T47D (cell line): Measurements from ENCODE around the gene KIAA1671.
A peak's percentile ranks its signal among the peaks of the same experiment; 100 is the strongest.

Source experiments
- DNase-seq, 2 experiments: peaks; one replicate each; pipeline versions ENCODE4 v3.0.0 to v3.0.0-alpha.2; 2011 to 2012; ENCODE audit warnings: low read depth in 1 of 2, low spot score in 1 of 2
- JUND ChIP-seq: IDR thresholded peaks from 2 replicates; pipeline ENCODE4 v1.6.1; 2012; ENCODE audit warnings: low read depth
- in situ Hi-C: cut with HindIII; loops from 2 replicates; pipeline ENCODE4 v1.10.0; 2016; ENCODE audit warnings: low sequenced_read_pairs, low pct_unique_long_range_greater_than_20kb

KIAA1671 gene

DNA sequence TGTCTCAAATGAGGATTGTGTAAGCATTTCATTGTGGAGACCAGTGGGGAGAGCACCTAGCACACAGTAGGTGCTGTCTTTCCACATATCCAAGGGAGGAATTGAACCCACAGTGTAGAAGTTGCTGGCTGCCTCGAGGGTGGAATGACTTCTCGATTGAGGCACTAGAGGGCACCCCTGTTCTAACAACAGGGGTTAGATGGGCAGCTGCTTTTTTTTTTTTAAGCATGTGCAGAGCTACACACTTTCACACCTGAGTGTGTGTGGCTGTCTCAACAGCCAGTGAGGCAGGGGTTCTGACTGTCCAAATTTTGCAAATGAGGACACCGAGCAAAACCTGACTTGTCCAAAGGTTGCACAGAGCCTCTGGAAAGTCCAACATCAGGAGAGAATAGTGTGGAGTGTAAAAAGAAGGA lies 128.9 kb downstream of the KIAA1671 start:
- in situ Hi-C loops: no loop called here
- peak; percentile 26 to 55 for DNase-seq
- TF ChIP-seq JUND: no peak

DNA sequence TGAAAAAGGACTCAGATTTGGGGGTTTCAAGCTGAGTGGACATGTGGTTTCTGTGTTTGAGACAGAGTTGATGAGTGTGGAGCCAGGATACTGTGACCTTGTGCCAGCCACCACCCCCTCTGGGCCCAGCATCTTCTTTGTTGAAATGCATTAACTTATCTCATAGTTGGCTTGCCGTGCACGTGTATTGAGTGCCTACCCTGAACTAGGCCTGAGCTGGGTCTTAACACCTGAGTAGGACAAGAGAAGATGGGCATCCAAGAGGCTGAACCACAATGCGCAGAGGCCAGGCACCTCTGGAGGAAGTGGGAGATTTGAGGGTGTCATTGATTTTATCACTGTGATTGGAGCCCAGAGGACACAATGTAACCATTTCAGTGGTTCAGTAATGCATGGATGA lies 129.6 kb downstream of the KIAA1671 start:
- in situ Hi-C loops: no loop called here
- TF ChIP-seq JUND: no peak
- no peak for DNase-seq

DNA sequence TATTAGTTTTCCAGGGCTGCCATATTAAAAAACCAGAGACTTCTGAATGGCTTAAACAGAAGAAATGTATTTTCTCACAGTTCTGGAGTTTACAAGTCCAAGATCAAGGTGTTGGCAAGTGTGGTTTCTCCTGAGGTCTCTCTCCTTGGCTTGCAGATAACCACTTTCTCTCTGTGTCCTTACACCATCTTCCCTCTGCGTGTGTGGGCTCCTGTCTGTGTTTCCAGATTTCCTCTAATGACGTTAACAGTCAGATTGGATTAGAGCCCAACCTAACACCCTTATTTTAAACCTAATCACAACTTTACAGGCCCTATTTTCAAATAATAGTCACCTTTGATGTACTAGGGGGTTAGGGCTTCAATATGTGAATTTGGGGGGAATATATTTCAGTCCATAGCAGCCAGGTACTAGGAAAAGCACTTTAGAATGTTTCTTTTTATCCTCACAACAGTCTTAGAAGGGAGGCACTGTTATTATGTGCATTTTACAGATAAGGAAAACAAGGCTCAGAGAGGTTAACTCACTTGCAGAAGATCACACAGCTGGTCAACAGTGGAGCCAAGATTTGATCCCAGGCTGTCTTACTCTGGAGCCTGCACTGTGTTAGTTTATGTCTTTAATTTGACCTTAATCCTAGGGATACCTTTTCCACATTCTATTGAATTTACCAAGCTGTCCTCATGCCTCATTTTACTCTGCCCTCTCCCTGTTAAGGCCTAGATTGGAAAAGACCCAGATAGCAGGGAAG lies 130.7 kb downstream of the KIAA1671 start:
- no peak for TF ChIP-seq JUND
- in situ Hi-C loops: no loop called here
- DNase-seq: no peak

DNA sequence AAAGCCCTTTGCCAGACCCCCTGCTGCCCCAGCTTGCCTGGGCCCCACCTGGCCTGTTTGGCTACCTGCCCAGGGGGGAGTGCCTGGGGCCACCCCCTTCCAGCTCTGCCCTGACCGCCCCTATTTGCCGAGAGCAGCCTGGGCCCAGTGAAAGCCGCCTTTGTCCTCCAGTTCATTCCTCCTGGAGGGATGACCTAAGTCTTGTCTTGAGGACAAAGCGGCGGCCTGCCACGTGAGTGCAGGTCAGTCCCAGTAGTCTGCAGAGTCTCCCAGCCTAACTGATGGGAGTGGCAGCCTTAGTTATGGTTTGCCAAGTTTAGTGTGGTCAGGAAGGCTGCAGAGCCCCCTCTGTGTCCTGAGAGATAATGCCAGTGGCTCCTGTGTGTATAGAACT lies 131.3 kb downstream of the KIAA1671 start:
- no peak for DNase-seq
- in situ Hi-C loops: no loop called here
- no peak for TF ChIP-seq JUND

DNA sequence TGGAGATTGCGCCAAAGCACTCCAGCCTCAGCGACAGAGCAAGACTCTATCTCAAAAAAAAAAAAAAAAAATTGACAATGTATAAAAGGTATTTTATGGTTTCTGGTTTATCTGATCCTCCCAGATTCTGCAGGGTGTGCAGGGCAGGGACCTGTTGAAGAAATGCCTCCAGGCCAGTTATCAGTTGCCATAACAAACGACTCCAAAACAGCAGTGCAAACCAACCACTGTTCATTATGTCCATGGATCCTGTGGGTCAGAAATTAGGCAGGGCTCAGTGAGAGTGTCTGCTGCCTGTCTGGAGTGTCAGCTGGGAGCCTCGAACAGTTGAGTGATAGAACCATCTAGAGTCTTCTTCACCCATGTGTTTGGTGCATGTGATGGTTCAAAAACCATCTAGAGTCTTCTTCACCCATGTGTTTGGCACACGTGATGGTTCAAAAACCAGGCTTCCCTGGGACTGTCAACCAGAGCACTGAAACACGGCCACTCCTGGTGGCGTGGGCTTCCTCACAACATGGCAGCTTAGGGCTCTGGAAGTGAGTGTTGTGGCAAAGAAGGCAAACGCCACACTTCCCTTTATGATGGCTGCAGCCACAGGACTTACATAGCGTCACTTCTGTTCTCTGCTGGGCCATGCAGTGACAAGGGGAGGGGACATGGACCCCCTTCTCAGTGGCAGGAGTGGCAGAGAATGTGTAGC lies 132.0 kb downstream of the KIAA1671 start:
- in situ Hi-C loops: no loop called here
- no peak for TF ChIP-seq JUND
- no peak for DNase-seq

DNA sequence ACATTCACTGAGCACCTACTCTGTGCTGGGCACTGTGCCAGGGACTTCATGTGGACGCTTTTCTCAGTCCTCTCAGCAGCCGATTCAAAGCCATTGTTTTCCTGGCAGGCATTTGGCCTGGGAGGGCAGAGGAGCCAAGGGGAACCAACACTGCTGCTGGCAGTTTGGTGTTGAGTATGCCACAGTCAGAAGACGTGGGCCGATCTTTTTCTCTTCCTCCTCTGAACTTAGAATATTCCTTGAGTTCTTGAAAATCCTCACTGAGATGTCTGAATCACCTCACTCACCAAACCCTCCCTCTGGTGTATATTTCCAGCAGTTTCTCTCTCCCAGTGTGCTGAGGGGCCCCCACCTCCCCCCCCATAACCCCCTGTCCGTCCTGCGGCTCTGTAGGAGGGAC lies 132.6 kb downstream of the KIAA1671 start:
- in situ Hi-C loops: no loop called here
- TF ChIP-seq JUND: no peak
- DNase-seq: no peak

DNA sequence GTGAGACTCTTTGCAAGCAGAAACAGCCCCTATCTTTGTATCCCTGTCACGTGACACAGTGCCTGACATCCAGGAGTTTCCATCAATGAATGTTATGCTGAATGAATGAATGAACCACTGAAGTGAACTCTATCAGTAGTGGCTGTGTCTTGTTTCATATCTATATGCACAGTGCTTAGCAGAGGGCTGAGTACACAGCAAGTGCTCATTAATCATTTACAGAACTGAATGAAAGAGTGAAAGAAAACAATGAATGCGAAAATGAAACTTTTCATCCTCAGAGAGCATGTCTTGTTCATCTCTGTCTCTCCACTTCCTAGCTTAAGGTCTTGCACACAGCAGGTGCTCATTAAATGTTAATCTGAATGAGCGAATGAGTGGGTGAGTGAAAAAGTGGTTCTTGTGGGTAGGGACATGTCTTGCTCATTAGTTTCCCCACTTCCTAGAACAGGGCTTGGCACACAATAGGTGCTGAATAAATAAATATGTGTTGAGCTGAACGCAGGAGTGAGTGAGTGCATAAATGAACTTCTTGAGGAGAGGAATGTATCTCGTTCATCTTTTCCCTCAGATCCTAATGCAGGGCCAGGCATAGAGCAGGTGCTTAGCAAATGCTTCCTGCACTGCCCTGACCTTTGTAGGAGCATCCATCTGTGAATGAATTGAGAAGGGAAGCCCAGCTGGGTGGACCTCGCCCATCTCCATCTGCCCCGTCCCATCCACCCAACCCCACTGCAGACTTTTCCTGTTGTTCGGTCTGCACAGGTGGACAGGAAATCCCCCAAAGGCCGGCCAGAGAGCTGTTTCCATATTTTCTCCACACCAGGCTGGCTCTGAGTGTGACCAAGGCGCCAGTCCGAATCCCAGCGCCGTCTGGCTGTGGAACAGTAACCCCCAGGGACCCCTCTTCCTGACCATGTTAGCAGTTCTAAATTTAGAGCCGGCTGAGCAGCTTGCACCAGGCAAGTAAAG lies 133.7 kb downstream of the KIAA1671 start:
- TF ChIP-seq JUND: no peak
- no peak for DNase-seq
- in situ Hi-C loops: no loop called here

DNA sequence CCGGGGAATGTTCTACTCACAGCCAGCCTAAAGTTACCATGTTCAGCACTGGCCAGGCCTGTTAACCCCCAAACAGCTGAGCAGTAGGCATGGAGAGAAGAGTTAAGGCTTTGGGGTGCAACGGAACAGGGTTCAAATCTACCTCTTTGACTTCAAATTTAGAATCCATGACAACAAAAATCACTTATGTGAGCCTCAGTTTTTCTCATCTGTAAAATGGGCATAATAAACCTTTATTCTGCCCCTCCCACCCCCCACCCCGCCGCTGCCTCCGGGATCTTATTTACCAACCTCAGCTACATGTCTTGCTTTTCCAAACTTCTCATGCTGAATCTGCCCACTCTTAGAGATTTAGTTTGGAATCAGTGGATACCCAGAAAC lies 134.4 kb downstream of the KIAA1671 start:
- no peak for TF ChIP-seq JUND
- DNase-seq: no peak
- in situ Hi-C loops: no loop called here

DNA sequence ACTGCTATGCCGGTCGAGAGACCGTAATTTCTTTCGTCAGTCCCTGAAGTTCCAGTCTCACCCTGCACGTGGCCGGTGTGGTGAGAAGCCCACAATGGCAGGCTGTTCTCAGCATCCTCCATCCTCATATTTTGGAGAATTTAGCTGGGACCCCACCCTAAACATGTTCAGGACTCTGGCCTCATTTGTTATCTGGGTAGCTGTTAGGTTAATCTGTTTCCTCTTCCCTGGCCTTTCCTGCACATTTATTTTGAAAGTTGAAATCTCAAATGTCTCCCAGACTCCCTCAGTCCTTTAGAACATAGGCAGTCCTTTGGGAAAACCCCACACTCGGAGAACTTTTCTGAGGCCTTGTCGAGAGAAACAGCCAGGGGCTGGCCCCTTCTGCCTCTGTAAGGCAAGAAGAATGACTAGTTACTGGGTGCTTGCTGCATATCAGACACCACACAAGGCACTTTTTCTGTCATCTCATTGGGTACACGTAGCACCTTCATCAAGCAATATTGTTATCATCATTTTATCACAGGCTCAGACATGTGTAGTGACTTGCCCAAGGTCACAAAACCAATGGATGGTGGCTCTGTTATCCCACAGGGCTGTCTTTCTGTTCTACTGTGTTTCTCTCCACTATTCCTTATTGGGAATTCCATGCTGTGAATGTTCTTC lies 137.8 kb downstream of the KIAA1671 start:
- no peak for DNase-seq
- in situ Hi-C loops: no loop called here

DNA sequence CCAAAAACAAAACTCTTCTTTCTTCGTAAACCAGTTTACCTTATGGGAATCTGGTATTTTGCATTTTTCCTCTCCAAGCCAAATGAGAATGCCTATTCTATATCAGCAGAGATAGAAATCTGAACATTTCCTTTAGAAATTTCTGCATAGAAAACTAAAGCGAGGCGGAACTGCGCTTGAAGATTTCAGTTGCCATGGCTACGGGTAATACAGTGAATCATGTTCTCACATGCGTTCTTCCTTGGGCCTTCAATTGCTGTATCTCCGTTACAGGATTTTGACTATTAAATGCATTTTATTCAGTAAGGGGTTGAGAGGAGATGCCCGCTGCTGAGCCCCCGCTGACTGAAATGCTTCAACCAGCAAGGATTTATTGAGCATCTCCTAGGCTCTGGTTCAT lies 138.9 kb downstream of the KIAA1671 start:
- DNase-seq: no peak
- no peak for TF ChIP-seq JUND
- in situ Hi-C loops: no loop called here

More for the DNA sequence above, 137.8 kb downstream of the KIAA1671 start:
- no peak for TF ChIP-seq JUND

DNA sequence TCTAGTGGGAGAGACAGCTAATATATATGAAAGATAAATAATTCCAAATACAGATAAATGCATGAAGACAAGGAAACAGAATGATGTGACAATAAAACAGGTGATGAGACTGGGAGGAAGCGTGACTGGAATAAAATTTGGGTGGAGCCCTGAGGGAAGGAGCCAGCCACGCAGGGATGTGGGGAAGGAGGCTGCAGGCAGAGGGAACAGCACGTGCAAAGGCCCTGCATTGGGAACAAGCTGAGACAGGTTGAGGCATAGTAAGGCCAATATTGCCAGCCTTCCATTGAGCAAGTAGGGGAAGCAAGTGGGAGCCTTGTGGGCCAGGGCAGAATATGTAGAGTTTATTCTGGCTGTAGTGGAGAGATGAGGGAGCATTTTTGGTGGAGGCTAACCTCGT lies 139.6 kb downstream of the KIAA1671 start:
- TF ChIP-seq JUND: no peak
- DNase-seq: no peak
- in situ Hi-C loops: no loop called here

DNA sequence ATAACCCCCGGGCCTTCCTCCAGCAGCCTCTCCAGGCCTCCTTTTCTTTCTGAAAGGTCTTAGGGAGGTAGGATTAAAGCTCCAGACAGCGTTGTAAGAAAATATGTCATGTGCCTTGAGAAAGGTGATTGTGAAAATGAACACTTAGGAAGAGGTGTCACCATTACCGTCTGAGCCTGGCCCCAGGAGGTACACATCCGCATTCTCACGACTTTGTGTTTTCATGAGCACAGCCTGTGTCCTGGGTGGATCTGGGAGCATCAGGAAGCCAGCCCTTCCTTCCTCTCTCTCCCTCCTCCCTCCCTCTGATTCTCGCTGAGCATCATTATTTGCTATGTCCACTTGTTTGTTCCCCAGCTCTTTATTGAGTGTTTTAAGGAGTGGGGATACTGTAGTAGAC lies 142.1 kb downstream of the KIAA1671 start:
- in situ Hi-C loops: no loop called here
- TF ChIP-seq JUND: no peak
- DNase-seq: no peak
